Suprapubic skin (tissue), 3 donors: ENCODE measurements around the gene ALDH3B1.
"Not testable (repeated sequence)": the region's sequence is repeated elsewhere in the genome, so short reads cannot be mapped to it uniquely, and the experiment has no call there.

Source experiments
- EP300 ChIP-seq: sonication (generic); formaldehyde crosslinking; IDR thresholded peaks from one replicate; pipeline ENCODE4 v1.6.1; 2017; ENCODE audit warnings: antibody characterized with exemption
- POLR2A ChIP-seq, 2 donors: fragments of 450-650 bp; IDR thresholded peaks; one replicate each; pipeline ENCODE4 v1.6.1; 2017; ENCODE audit warnings: antibody characterized with exemption in 2 of 2, mild to moderate bottlenecking in 2 of 2, moderate library complexity in 2 of 2
- TF ChIP-seq, protein P1 (sequence below), 2 donors: fragments of 200-600 bp in 1 of 2; fragments of 450-650 bp in 1 of 2; sonication (generic) in 1 of 2; IDR thresholded peaks; one replicate each; pipeline ENCODE4 v1.5.1; 2016 to 2019; ENCODE audit warnings: antibody characterized with exemption in 2 of 2, mild to moderate bottlenecking in 1 of 2, moderate library complexity in 1 of 2

DNA sequence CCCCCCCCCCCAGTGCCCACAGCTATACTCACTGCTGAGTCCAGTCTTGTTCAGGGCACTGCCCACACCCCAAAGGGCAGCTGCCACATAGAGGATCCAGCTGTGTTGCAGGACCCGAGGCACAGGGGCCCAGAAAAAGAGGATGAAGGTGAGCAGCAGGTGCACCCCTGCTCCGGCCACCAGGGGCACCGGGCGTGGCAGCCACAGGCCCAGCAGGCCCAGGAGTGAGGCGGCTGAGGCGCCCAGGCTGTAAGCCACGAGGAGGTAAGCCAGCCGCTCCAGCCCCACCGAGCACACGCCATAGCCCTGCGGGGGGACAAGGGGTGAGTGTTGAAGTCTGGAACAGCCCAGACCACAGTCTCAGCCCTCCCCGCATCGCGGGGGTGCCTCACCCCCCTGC is 14.5 kb upstream of the ALDH3B1 start:
- TF ChIP-seq, protein P1, sequence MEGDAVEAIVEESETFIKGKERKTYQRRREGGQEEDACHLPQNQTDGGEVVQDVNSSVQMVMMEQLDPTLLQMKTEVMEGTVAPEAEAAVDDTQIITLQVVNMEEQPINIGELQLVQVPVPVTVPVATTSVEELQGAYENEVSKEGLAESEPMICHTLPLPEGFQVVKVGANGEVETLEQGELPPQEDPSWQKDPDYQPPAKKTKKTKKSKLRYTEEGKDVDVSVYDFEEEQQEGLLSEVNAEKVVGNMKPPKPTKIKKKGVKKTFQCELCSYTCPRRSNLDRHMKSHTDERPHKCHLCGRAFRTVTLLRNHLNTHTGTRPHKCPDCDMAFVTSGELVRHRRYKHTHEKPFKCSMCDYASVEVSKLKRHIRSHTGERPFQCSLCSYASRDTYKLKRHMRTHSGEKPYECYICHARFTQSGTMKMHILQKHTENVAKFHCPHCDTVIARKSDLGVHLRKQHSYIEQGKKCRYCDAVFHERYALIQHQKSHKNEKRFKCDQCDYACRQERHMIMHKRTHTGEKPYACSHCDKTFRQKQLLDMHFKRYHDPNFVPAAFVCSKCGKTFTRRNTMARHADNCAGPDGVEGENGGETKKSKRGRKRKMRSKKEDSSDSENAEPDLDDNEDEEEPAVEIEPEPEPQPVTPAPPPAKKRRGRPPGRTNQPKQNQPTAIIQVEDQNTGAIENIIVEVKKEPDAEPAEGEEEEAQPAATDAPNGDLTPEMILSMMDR (IDR thresholded peaks at IDR 0.05): not testable (repeated sequence)
- not testable (repeated sequence) for TF ChIP-seq POLR2A (IDR thresholded peaks at IDR 0.05); EP300
